Astrocyte of the hippocampus (primary cell): Measurements from ENCODE around the gene ZFP90.
A peak's percentile ranks its signal among the peaks of the same experiment; 100 is the strongest.
"Not testable (repeated sequence)": the region's sequence is repeated elsewhere in the genome, so short reads cannot be mapped to it uniquely, and the experiment has no call there.

Experiments
- DNase-seq: peaks from one replicate; pipeline ENCODE4 v3.0.0; 2011; ENCODE audit warnings: low read depth, low spot score

ZFP90 gene

DNA sequence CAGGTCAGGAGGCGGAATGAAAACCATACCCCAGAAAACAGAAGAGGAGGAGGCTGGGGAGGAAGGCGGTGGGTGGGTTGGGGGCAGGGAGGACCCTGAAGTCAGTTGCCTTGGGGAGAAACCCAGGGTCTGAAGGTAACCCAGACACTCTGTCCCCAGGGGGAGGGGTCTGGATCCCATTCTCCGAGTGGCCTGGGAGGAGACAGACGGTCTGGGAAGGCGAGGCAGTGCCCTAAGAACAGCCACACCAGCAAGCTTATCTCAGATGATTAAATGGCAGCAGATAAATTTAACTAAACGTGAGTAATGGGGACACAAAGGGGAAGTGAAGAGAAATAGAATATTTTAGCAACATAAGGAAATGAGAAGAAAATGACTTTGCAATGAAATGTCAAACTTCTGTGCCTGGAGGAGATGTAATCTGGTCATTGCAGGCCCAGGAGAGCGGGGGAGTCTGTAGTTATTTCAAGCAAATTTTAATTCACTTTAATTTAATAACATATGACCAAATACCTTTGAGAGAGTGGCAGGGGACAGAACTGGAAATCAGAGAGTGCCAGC lies 21.4 kb upstream of the ZFP90 start:
- no peak for DNase-seq

DNA sequence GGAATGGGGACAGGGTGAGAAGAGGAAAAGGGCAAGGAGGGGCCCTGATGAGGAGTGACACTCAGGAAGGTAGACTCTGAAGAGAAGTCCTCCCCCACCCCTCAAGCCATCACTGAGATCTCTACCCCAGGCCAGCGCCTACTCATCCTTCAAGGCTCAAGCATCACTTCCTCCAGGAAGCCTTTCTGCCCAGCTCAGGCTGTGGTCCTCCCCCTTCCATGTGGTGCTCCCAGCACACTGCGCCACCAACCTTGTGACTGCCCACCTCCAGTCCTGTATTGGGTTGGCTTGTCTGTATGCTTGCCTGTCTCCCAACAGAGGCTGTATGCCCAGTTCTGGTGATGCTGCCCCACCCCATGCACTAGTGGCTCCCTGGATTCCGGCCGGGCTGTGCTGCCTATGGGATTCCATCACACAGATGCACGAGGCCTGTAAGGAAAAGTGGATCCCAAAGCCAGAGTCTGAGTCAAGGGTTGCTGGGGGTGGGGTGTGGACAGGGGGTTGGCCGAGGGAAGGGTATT lies 19.8 kb upstream of the ZFP90 start:
- DNase-seq: no peak

DNA sequence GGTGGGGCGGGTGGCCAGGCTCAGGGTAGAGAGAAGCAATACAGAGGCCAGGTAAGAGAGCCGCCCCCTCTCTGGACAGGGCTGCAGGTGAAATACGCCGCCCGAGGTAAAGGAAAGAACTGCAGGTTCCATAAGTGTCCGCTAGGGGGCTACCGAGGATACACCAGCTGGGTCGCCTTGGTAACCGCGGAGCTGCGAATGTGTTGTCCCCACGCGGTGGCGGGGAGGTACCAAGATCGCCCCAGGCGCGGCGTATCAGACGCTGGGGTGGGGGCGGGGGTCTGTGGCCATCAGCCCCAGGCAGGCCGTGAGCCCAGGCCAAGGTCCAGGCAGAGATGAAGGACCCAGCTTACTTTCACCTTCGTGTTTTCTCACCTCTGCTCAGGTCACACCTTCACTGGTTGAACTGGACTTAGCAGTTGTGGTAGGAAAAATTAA lies 18.4 kb upstream of the ZFP90 start:
- peak; percentile 89 for DNase-seq

DNA sequence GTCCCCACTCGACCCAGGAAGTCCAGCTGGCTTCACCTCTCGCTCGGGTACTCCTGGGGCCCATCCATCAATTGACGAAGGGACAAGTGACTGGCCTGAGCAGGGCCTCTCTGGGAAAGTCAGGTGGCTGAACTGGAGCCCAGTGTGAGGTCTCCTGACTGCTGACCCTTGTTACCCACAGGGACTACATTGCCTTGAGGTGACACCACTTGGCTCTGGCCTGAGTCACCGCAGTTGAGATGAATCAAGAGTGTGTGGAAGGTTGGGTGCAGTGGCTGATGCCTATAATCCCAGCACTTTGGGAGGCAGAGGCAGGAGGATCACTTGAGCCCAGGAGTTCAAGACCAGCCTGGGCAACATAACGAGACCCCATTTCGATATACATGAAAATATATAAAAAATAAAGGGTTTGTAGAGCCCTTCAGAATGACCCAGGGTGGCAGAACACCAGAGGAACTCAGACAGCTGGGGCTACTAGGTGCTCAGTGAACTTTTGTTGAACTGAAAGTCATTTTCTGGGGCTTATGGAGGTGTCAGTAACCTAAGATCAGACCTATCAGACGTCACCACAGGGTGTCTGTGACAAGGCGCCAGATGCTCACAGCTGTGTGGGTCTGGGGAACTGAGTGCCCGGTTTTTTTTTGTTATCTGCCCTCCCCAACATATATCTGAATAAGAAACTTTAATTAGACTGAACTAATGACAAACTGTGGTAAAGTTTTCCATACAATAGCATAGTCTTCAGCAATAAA lies 14.8 kb upstream of the ZFP90 start:
- DNase-seq: no peak

DNA sequence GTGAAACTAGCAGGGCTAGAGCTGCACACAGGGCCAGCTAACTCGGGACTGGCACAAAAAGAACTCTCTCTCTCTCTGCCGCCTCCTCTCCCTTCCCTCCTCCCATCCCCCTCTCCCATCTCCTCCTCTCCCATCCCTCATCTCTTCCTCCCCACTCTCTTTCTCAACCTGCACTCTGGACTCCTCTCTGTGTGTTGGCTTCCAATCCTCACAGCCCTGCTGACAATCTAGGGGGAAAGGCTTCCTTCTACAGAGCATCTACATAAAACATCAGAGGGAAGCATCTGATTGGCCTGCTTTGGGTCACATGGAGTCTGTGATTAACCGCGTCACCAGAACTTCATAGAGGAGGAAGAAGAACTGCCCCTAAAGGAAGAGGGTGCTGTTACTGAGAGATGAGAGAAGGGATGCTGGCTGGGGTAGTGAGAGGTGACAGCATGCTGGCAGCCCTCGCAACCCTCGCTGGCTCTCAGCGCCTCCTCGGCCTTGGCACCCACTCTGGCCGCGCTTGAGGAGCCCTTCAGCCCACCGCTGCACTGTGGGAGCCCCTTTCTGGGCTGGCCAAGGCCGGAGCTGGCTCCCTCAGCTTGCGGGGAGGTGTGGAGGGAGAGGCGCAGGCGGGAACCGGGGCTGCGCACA lies 12.8 kb upstream of the ZFP90 start:
- no peak for DNase-seq

DNA sequence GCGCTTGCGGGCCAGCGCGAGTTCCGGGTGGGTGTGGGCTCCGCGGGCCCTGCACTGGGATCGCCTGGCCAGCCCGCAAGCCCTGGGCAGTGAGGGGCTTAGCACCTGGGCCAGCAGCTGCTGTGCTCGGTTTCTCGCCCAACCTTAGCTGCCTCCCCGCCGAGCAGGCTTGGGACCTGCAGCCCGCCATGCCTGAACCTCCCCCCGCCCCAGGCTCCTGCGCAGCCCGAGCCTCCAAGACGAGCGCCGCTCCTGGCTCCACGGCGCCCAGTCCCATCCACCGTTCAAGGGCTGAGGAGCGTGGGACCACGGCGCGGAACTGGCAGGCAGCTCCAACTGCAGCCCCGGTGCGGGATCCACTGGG lies 12.3 kb upstream of the ZFP90 start:
- no peak for DNase-seq

DNA sequence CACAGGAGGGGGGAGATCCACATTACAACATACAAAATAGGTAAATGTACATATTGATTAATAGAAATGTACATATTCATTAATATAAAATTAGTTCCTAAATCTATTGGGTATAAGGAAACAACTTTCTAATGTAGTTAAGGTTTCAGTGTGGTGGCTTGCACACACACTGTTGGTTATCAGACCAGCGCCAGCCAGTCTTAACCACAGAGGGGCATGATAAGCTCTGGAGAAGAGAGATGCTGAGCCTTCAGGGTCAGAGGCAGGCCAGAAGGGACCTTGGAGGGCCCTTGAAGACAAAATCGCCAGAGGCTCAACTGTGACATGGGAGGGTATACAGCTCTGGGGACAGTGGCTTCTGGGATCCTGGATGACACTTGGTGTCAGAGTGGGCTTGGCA lies 10.9 kb upstream of the ZFP90 start:
- no peak for DNase-seq

DNA sequence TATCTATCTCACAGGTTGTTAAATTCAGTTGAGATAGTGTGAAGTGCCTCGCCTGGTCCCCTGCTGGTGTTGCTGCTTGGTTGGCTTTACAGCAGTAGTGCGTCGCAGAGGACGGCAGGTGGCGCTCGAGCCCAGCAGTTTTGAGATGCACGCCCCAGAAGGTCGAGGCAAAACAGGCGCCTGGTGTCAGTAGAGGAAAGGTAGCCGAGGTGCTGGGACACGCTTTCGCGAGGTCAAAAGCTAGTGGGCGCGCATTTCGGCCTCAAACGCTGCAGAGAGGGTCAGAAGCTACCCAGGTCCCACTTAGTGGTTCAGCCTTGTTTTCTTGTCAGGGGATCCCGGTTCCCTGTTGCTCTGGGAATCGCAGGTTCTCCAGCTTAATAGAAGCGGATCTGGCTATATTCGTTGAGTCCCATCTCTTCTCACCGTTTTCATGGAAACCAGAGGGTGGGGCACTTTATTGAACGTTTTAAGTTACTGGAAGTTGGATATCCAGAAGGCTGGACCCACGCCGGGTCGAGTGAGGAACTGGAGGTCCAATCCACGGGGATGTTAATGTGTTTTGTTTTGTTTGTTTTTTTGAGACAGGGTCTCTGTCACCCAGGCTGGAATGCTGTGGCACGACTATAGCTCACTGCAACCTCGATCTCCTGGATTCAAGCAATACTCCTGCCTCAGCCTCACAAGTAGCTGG lies 10.3 kb upstream of the ZFP90 start:
- peak; percentile 90 for DNase-seq

DNA sequence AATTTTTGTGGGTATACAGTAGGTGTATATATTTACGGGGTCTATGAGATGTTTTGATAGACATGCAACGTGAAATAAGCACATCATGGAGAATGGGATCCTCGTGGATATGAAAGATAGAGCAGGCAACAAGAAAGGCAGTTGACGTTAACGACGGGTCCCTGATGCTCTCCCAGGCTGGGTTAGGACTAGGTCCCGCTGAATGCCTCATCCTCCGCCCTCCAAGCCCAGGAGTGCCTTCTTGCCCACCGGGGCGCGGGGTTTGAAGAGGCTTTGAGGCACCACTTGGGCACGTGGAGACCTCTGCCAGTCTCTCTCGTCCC lies 9.5 kb upstream of the ZFP90 start:
- no peak for DNase-seq

DNA sequence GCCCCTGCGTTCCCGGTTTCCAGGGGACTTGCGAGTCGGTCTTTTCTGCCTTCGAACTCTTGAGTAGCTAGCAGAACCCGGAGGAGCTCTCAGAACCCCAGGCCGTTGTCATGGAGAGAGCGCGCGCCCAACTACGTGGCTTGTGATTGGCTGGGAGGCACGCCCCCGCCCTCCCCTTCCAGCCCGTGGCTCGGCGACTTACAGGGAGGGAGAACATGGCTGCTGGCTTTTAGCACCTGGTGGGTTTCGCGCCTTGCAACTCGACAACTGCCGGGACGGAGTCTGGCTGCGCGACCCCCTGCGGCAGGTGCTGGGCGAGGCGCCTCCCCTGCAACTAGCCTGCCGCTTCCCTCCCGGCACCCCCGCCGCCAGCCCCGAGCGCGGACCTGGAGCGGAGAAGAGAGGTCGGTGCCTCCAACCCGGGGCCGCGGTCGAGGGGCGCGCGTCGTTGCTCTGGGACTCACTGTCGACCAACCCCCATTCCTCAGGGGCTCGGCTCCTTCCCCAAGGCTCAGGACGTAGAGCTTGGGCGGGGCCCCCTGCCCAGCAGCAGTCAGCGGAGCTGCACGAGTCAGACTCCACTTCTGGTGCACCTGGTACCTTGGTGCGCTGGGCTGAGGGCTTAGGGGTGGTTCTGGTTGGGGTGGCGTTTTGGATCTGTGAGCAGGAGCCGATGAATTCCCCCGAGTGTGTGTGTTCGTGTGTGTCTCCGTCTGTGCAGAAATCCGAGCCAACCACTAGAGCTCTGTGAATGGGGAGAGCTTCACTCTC lies 9.0 kb upstream of the ZFP90 start:
- peak; percentile 92 for DNase-seq

DNA sequence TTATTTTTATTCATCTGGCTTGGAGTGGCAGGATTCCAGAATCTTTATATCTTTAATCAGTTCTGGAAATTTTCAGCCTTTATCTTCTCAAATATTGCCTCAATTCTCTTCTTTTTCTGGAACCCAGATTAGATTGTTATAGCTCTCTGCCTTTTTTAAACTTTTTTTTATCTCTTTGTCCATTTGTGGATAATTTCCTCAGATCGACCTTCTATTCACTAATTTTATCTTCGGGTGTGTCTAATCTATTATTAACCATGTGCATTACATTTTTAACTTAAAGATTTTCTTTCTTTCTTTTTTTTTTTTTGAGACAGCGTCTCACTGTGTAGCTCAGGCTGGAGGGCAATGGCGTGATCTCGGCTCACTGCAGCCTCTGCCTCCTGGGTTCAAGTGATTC lies 5.2 kb upstream of the ZFP90 start:
- no peak for DNase-seq

DNA sequence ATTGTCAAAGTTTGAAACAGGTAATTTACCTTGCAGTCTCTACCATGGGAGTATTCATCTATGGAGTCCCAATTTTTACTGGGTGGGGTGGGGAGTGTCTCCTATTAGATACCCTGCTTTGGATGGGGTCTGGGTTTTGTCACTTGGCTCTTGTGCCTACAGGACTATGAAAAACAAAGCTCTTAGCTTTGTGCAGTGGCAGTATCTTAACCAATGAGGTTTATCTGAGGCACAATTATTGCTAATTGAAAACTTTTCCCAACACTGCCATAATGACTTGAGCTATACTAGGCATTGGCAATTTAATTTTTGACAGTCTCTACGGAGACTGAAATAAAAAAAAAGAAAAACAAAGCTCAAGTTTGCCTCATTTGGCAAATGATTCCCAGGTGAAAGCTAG lies 3.8 kb upstream of the ZFP90 start:
- DNase-seq: no peak

DNA sequence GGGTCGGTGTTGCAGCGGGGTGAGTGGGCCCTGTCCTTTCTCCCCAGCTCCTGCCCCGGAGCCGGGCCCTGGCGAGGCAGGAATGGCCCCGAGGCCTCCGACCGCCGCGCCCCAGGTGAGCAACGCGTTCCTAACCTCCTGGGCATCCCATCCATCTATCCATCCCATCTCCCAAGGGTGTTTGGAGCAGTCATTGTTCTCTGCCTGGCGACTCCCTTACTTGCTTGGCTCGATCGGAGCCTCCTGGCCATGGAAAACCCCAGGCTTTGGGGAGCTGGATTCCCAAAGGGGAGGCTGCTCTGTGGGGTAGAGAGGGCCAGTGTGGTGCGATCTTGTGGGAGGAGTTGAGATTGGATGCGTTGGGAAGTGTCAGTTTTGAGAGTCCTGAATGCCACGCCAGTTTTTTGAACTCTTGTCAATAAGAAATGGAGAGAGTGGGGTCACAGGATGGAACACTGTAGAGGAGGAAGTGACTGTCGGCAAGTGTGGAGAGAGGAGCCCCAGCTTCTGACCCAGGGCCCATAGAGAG lies 684 bp downstream of the ZFP90 start:
- peak; percentile 52 for DNase-seq

DNA sequence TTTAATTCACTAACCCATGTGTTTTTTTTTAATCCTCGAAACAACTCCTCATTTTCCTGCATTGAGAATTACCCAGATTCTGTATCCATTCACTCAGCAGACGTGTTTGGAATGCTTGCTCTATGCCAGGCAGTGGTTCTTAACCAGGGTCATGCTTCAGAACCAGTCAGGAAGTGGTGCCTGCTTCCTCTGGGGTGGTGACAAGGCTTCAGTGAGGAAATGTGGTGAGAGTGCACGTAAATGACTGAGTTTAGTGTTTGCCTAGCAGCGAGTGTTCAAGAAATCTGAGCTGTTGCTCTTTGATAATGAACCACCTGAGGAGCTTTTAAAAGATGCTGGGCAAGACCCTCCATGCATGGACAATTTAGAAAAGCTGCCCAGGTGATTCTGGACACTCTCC lies 9.9 kb downstream of the ZFP90 start:
- peak; percentile 13 for DNase-seq

DNA sequence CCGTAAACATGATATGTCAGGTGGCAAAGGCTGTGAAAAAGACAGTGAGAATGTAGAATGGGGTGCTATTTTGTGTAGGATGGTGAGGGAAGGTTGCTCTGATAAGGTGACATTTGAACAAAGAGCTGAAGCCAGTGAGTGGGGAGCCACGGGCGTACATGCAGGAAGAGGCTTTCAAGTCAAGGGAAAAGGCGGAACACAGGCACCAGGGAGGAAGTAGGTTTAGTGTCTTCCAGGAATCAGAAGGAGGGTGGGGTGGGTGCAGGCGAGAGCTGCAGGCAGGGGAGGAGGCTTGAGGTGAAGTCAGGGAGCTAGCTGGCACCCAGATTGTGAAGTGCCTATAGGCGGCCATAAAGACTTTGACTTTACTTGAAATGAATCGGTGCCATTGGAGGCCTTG lies 14.1 kb downstream of the ZFP90 start:
- DNase-seq: no peak

DNA sequence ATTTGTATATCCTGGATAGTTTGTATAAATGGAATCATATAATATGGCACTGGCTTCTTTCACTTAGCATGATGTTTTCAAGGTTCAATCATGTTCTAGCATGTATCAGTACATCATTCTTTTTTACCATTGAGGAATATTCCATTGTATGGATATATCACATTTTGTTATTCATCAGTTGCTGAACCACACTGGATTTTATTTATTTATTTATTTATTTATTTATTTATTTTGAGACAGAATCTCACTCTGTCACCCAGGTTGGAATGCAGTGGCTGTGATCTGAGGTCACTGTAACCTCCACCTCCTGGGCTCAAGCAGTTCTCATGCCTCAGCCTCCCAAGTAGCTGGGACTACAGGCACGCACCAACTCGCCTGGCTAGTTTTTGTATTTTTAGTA lies 21.2 kb downstream of the ZFP90 start:
- DNase-seq: not testable (repeated sequence)

DNA sequence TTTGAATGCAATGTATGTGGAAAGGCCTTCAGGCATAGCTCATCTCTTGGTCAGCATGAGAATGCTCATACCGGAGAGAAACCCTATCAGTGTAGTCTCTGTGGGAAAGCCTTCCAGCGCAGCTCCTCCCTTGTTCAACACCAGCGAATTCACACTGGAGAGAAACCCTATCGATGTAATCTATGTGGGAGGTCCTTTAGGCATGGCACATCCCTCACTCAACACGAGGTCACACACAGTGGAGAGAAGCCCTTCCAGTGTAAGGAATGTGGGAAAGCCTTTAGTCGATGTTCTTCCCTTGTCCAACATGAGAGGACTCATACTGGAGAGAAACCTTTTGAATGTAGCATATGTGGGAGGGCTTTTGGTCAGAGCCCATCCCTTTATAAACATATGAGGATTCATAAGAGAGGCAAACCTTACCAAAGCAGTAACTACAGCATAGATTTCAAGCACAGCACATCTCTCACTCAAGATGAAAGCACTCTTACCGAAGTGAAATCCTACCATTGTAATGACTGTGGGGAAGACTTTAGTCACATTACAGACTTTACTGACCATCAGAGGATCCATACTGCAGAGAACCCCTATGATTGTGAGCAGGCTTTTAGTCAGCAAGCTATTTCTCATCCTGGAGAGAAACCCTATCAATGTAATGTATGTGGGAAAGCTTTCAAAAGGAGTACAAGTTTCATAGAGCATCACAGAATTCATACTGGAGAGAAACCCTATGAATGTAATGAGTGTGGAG lies 24.7 kb downstream of the ZFP90 start:
- DNase-seq: no peak

DNA sequence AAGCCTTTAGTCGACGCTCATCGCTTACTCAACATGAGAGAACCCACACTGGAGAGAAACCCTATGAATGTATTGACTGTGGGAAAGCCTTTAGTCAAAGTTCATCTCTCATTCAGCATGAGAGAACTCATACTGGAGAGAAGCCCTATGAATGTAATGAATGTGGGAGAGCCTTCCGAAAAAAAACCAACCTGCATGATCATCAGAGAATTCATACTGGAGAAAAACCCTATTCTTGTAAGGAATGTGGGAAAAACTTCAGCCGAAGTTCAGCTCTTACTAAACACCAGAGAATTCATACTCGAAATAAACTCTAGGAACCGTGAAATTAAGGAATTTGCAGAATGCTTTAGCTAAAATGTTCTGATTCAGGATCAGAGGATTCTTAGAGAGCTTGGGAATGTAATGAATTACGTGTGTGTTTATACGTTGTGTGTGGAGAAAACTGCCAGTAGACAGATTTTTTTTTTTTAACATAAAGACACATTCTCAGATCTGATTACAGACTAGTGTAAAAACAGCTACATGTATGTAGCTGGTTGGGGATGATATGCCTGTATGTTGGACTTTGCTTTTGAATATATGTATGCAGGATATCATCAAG lies 25.4 kb downstream of the ZFP90 start:
- no peak for DNase-seq

DNA sequence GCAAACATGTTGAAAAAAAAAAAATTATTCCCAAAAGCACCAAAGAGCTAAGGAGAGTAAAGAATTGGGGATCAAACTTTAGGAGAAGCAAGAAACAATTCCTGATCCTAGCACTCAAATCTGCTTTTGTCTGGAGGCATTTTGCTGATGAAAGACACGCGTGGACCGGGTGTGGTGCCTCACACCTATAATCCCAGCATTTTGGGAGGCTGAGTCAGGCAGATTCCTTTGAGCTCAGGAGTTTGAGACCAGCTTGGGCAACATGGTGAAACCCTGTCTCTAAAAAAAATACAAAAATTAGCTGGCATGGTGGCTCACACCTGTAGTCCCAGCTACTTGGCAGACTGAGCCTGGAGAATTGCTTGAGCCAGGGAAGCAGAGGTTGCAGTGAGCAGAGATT lies 35.4 kb downstream of the ZFP90 start:
- DNase-seq: no peak

DNA sequence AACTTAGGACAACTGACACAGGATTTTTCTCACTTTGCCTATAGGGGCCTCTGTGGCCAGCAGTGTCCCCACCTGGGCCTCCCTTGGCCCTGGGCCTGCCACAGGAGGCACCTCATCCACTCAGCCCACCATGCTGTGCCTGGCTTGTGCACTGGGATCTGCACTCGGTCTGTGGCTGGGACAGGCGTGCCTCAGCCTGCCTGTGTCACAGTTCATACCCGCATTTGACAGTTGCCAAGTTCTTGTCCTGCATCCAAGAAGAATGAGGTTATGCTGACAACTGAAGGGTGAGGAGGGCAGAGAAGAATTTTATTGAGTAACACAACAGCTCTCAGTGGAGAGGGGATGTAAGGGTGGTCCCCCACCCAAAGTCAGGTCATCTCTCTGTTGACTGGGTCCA lies 36.0 kb downstream of the ZFP90 start:
- no peak for DNase-seq
